Muscle of back (tissue), 11 donors: ENCODE results near the gene PRRC2B. TPM values are rescaled to one million over a fixed set of nuclear protein-coding genes. Genes with fewer than 3 reads are reported as not detected.
"Not testable (repeated sequence)": the region's sequence is repeated elsewhere in the genome, so short reads cannot be mapped to it uniquely, and the experiment has no call there.

ENCODE experiments used
- DNase-seq, 3 donors: peaks; one replicate each; pipeline versions ENCODE4 v3.0.0 to v3.0.0-alpha.2; 2013
- polyA plus RNA-seq, 10 donors: library from polyadenylated mRNA; unstranded; fragments of 120-200 nt; gene quantifications; one replicate each; pipeline ENCODE4 v1.2.1, GENCODE V29; 2013; ENCODE audit not compliant: insufficient read length in 10 of 10

Gene PRRC2B
- polyA plus RNA-seq, 10 donors, result 124 to 177 (median 145) TPM

DNA sequence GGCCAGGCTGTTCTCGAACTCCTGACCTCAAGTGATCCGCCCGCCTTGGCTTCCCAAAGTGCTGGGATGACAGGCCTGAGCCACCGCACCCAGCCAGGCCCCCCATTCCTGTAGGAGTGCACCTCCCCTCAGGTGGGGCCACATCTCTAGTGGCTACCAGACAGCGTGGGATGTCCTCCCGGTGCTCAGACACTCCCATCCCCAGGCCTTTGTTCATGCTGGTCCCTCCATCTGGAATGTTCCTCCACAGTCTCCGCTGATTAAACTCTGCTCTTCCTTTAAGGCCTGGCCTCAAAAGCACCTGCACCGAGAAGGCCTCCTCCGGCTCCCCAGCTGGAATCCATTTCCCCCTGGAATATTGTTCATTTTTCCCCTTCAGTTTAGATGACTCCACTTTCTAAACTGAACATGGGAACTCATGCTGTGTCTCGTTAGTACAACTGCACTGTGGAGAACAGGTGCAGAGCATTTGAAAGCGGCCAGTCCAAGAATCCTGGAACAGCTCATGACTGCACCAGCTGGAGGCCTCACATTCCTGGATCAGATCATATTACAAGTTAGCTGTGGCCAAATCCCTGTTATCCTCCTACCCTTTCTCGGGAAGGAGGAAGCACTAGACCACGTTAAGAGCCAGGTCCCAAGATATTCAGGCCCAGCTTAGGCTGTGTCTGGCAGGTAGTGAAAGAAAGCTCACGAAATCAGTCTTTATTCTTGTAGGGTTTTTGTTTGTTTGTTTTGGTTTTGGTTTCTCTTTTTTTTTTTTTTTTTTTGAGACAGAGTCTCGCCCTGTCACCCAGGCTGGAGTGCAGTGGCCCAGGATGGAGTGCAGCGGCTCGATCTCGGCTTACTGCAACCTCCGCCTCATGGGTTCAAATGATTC, 10.8 kb upstream of the PRRC2B start:
- DNase-seq, result peak; percentile 88 to 92 (median 88)

DNA sequence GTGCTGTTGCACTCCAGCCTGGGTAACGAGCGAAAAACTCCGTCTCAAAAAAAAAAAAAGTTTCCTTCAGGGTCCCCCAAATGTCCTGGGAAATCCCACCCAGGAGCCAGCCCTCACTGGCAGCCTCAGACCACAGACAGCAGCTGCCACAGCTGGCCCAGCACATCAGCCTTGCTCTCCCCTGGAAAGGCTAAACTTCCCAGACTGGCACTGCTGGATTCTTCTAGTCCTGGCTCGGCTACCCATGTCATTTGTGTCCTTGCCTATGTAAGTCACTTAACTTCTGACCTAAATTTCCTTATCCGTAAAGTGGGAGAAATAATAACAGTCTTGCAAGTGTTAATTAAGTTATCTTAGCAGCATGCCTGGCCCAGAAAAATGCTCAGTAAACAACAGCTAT, 8.6 kb upstream of the PRRC2B start:
- DNase-seq, result no peak

DNA sequence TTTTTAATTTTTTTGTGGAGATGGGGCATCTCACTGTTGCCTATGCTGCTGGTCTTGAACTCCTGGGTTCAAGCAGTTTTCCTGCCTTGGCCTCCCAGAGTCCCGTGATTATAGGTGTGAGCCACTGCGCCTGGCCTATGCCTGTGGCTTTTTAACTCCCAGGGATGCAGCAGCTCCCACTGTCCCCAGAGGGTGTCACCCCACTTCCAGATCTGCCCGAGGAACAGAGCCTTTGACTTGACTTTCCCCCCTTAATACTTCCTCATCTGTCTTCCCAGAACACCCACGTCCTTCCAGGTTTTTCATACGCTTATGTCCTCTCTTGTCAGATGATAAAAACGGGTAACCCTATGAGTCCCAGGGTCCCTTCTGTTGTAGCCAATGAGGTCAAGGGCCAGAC, 7.6 kb upstream of the PRRC2B start:
- DNase-seq, result no peak

DNA sequence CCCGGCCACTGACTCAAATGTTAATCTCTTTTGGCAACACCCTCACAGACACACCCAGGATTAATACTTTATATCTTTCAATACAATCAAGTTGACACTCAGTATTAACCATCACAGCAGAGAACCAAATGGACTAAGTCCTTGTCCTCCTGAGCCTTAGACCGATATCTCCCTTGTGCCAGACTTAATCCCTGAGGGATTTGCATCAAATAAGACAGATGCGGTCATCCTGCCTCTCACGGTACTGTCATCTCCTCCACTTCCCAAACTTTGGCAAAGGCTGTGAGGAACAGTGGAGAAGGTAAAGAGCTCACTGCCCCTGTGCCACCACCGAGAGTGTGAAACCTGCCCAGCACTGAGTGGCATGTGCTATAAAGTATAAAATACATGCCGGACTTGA, 6.5 kb upstream of the PRRC2B start:
- no peak for DNase-seq

DNA sequence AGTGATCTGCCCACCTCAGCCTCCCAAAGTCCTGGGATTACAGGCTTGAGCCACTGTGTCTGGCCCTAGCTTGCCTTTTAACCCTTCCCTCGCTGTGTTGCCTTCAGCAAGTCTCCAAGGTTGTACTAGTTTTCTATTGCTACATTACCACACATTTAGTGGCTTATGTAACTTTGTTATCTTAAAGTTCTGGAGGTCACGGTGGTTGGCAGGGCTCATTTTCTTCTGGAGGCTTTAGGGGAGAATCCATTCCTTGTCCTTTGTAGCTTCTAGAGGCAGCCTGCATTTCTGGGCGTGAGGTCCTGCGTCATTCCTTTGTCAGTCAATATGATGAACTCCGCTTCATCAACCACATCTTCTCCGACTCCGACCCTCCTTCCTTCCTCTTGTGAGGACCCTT, 2.9 kb upstream of the PRRC2B start:
- DNase-seq, result no peak

DNA sequence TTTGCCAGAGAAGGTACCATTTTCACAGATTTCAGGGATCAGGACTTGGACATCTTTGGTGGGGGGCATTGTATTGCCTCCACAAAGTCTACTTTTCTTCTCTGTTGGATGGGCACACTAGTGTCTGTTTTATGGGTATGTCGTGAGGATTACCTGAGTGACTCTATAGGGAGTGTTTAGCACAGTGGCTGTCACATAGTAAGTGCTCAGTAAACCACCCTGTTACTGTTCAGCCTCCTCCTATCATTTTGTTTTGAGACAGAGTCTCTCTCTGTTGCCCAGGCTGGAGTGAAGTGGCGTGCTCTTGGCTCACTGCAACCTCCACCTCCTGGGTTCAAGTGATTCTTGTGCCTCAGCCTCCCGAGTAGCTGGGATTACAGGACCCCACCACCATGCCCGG, 2.4 kb upstream of the PRRC2B start:
- DNase-seq, result no peak

DNA sequence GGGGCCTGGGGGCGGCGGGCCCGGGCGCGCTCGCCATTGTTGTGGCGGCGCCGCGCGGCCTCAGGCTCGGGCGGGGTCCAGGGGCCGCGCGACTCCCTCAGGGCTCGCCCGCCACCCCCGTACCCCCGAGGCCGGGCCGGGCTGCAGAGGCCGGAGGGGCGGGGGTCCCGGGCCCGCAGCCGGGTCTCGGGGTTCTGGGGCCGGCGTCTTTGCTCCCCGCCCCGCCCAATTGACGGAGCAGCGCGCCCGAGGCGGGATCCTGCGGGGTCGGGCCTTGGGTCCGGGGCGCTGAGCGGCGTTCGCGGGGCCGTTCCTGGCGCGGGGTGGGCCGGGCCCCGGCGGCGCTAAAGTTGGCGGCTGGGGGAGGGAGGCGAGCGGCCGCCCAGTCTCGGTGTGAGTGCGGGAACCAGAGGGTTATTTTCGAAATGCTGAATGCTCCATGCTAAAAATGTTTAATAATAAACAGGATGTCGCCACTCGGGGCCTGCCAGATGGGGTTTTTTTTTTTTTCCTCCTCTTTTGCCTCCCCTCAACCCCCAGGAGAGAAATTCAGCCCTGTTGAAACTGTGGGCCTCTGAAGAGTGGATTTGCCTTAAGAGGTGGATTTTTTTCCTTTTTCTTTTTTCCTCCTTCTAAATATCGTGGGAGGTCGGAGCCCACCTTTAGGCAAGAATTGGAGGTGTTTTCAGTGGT, 724 bp downstream of the PRRC2B start:
- peak in 1 of 3 donors; percentile 88 for DNase-seq

DNA sequence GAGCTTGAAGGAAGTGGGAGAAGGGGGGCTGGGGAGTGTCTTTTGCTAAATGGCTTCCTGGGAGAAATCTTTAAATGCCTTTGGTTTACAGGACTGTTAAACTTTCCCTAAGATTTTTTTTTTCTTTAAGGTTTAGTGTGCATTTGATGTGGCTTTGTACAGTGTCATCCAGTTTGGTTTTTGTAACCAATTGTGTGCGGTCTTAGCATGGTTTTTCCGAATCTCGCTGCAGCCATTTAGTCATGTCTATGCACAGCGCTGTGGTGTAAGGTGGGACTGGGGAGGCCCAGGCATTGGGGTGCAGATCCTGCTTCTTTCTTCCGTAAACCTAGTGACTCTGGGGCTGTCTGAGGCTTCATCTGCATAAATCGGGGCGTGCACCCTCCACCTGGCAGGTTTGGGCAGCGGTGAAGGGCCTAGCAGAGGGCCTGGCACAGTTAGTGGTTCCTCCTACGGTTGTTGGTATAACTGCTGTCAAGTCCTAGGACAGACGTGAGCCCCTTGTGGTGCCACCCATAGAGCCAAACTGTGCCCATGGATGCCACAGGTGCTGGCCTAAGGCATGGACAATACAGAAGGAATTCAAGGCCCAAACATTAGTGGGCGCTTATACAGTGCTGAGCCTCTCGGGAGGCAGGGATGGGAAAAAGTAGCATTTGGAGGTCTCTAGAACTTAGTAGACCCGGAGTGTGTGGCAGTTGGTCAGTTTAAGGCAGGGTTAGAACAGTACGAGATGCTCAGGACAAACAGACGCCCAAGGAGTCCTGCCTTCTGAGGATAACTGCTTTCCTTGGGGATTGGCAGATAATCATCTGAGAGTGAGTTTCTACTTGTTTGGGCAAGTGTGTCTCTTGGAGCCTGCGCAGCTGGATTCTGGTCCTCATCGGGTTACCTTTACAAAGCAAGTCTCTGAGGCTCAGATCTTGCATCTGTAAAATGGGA, 1.5 kb downstream of the PRRC2B start:
- DNase-seq, result peak in 1 of 3 donors; percentile 65

DNA sequence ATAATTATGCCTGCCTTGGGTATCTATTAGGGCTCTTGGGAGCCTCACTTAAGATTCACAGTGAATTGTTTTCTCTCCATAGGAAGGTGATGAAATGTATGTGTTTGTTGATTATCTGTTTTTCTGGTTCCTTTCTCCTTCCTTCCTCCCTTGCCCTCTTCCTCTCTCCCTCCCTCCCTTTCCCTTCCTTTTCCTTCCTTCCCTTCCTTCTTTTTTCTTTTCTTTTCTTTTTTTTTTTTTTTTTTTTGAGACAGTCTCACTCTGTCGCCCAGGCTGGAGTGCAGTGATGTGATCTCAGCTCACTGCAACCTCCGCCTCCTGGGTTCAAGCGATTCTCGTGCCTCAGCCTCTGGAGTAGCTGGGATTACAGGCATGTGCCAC, 2.2 kb downstream of the PRRC2B start:
- not testable (repeated sequence) for DNase-seq

DNA sequence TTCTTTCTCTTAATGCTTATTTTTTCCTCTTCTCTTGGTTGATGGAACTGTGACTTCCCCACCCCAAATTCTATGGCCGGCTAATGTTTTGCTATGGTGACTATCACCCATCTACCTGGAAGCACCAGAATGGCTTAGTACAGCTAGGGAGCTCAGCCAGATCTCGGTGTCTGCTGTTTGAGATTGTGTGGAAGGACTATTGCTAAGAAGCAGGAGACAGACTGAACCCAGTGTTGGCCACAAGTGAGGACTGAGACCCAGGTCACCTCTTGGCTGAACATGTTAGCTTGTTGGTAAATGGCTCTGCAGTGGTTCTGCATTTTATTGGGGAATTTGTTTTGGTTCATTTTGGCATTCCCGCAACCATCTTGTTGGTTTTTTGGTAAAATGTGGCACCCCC, 2.7 kb downstream of the PRRC2B start:
- DNase-seq, result no peak

DNA sequence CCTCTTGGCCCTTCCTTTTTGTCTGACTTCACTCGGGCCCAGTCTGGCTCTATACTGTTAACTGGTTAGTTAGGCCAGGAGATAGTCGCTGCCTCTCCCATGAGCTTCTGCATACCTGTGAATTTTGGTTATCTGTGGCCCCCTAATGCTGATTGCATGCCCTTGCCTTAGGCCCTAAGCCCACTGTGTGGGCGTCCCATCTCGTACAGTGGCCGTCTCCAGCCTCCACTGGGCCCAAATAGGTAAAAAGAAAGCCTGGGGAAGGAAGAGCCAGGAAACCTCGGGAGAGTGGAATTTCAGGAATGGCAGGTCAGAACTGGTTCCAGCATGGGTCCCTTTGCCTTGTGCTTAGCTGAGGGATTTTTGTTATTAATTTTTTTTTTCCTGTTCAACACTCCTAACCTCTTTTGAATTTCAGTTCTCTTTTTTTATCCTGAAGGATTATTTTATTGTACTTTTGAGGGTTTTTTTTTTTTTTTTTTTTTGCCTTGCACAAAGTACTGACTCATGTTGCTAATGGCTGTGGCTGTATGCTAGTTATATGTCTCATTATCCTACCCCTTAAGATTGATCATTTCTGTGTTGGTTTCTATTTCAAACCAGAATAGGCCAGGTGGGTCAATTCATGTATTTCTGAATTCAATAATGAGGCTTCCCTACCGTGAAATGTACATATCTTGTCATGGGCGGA, 3.4 kb downstream of the PRRC2B start:
- DNase-seq, result peak in 1 of 3 donors; percentile 30

DNA sequence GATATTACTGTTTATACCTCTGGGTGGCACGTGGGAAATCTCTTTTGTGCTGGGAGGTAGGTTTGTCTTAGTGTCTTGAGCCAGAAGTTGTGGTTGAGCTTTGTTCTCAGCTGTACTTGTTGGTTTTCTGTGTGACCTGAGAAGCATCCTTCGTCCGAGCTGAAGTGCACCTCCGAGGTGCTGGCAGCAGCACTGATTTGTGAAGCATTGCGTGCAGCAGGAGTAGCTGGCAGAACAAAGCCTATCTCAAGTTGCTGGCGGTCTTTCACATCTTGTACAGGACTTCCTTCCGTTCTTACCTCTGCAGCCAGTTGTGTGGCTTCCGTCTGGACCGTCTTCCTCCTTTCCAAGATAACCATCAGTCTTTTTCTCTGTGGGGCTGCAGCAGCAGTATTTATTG, 4.3 kb downstream of the PRRC2B start:
- DNase-seq, result no peak

DNA sequence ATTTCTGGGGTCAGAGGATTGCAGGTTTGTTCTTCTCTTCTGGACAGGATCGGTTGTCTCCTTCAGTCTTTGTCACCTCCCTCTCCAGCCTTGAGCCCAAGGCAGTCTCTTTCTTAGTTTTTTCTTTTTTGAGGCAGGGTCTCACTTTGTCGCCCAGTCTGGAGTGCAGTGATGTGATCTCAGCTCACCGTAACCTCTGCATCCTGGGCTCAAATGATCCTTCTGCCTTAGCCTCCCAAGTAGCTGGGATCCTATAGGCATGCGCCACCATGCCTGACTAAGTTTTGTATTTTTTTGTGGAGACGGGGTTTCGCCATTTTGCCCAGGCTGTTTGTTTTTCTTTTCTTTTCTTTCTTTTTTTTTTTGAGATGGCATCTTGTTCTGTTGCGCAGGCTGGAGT, 6.1 kb downstream of the PRRC2B start:
- no peak for DNase-seq

DNA sequence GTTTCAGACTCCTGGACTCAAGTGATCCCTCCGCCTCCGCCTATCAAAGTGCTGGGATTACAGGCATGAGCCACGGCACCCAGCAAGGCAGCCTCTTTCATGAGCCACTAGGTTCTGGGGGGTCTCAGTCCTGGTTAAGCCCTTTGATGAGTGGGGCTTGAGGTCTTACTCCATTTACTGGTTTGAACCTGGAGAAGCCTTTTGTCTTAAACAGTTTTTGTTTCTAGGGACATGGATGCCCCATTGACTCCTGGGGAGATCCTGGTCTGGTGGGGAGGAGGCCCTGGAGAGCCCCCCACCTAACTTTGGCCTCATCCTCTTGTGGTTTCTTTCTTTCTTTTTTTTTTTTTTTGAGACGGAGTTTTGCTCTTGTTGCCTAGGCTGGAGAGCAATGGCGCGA, 6.7 kb downstream of the PRRC2B start:
- no peak for DNase-seq

DNA sequence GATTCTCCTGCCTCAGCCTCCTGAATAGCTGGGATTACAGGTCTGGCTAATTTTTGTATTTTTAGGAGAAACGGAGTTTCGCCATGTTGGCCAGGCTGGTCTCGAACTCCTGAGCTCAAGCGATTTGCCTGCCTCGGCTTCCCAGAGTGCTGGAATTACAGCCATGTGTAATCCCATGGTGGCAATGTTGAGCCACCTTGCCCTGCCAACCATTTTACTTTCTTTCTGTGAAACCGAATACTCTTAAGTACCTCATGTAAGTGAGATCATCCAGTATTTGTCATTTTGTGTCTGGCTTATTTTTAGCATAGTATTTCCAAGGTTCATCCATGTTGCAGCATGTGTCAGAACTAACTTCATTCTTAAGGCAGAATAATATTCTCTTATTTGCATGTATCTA, 8.2 kb downstream of the PRRC2B start:
- peak in 1 of 3 donors; percentile 31 for DNase-seq

DNA sequence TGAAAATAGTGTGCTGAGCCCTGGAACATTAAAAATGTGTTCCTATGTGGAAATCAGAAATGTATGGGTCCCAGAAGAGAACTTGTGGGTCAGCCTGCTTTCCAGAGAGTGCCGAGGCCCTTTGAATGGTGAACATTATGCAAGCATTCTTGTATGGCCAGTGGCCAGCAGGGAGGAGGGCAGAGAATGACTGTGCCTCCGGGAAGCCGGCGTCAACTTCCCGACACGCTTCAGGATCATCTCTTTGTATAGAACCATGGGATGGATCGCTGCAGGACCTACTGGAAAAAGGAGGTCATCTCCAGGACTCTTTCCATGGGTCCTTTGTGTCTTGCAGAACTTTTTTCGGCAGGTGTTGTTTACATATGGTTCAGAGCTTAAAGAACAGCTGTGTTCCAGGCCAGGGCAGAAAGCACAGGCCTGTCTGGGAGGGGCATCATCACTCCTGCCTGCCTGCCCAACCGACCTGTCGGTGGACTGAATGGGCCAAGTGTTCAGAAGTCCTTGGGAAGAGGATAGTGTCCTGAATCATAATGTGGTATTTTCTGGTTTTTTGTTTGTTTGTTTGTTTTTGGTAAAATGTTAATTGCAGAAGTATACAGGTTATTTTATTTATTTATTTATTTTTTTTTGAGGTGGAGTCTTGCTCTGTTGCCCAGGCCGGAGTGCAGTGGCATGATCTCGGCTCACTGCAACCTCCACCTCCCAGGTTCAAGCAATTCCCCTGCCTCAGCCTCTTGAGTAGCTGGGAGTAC, 9.0 kb downstream of the PRRC2B start:
- DNase-seq, result peak; percentile 79 to 82 (median 81)

DNA sequence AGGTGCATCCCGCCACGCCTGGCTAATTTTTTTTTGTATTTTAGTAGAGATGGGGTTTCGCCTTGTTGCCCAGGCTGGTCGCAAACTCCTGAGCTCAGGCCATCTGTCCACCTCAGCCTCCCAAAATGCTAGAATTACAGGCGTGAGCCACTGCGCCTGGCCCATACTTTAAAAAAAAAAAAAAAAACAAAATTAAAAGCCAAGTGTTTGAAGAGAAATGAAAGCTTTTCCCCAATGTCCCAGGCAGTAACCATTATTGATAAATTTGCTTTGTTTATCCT, 9.5 kb downstream of the PRRC2B start:
- no peak for DNase-seq

DNA sequence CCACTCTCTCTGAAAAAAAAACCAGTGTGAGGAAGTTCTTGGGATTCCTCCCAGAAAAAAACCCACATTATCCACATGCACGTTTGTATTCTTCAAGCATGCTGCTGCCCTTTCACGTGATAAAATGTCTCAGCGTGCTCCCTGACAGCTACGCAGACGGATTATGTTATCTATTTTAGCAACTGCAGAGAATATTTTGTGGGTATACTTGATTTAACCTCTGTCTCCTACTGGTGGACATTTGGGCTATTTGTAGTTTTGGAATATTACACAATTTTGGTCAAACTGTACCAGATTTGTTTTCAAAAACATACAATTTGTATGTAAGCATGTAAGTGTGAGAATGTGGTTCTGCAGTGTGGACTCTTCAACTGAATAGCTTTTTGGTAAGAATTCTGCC, 10.7 kb downstream of the PRRC2B start:
- DNase-seq, result no peak

DNA sequence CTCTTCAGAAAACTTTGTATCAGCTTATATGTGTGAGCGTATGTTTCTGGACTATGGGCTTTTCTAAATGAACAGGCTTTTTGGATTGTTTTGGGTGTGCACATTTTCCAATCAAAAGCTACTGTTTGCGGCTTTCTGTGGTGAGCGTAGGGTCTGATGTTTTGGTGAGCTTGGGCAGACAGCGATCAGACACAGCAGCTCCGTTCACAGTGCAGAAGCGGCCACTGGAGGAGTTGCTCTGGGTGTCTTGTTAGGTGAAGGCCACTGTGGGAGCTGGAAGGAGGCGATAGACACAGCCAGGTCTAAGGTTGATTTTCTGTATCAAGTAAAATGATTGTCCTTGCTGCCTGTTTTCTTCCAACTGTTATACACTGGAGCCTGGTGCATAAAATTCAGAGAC, 11.1 kb downstream of the PRRC2B start:
- no peak for DNase-seq

DNA sequence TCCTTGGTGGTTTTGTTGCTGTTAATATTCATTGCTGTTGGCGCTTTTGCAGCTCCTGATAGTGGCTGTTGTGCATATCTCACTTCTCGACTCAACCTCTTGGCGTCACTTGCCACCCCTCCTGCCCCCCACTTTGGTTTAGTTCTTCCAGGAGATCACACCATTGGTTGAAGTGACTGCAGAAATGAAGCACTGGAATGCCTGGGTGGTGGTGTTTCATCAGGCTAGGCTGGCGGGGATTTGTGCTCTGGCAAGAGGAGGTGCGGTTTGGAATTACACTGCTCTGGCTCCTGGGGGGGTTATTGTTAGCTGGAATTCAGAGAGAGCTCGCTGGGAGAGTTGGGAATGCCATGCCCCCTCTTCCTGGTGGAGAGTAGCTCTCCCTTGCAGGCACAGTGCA, 11.5 kb downstream of the PRRC2B start:
- peak in 2 of 3 donors; percentile 36 to 81 for DNase-seq
